Transverse colon (tissue), 4 donors: ENCODE measurements around the gene MEGF8.

ENCODE experiments used
- EP300 ChIP-seq: sonication (generic); formaldehyde crosslinking; IDR thresholded peaks from one replicate; pipeline ENCODE4 v1.6.1; 2017; ENCODE audit warnings: antibody characterized with exemption, low read depth
- POLR2A ChIP-seq: fragments of 450-650 bp; IDR thresholded peaks from one replicate; pipeline ENCODE4 v1.6.1; 2016; ENCODE audit warnings: antibody characterized with exemption, mild to moderate bottlenecking, moderate library complexity
- POLR2AphosphoS5 ChIP-seq, 3 donors: sonication (generic); formaldehyde crosslinking; IDR thresholded peaks; one replicate each; pipeline ENCODE4 v1.6.1; 2016; ENCODE audit warnings: antibody characterized with exemption in 3 of 3
- TF ChIP-seq, protein P1 (sequence below), 5 experiments: fragments of 200-600 bp in 3 of 5; fragments of 450-650 bp in 2 of 5; sonication (generic) in 3 of 5; IDR thresholded peaks; 1 replicate in 2 of 5; 2 replicates in 3 of 5; pipeline ENCODE4 v1.5.1; 2016 to 2017; ENCODE audit warnings: antibody characterized with exemption in 5 of 5, inconsistent platforms in 3 of 5, mild to moderate bottlenecking in 2 of 5, moderate library complexity in 1 of 5

DNA sequence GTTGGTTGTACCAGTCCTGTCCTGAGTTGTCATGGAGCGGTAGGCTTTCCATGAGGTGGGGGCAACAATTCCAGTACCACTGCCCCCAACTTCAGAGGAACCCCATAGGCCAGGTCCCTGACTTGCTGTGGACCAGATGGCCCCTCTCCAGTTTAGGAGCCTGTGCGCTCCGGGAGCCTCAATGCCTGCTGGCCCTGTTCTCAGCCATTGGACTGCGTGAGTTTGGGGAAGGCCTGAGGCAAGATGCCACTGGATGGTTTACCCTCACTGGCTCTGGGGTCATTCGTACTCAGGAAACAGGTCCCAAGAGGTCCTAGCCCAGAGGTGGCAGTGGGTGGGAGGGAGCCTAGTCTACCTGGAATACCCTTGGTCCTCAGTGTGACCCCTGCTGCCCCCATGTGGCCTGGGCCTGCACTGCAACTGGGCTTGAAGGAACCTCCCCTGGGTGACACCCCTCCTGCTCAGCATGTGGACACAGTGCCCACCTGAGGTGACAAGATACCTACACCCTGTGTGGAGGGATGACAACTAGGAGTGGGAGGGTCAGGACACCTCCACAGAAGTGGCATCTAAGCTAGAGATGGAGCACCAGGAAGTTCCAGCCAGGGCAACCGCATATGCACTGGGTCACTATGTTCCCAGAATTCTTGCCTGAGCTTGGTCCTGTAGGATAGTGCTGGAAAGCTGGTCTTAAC lies 29.5 kb upstream of the MEGF8 start:
- TF ChIP-seq, protein P1, sequence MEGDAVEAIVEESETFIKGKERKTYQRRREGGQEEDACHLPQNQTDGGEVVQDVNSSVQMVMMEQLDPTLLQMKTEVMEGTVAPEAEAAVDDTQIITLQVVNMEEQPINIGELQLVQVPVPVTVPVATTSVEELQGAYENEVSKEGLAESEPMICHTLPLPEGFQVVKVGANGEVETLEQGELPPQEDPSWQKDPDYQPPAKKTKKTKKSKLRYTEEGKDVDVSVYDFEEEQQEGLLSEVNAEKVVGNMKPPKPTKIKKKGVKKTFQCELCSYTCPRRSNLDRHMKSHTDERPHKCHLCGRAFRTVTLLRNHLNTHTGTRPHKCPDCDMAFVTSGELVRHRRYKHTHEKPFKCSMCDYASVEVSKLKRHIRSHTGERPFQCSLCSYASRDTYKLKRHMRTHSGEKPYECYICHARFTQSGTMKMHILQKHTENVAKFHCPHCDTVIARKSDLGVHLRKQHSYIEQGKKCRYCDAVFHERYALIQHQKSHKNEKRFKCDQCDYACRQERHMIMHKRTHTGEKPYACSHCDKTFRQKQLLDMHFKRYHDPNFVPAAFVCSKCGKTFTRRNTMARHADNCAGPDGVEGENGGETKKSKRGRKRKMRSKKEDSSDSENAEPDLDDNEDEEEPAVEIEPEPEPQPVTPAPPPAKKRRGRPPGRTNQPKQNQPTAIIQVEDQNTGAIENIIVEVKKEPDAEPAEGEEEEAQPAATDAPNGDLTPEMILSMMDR (IDR thresholded peaks at IDR 0.05) = peak; percentile 93 to 97 (median 95)
- TF ChIP-seq EP300 (no peak), POLR2AphosphoS5 (IDR thresholded peaks at IDR 0.05) (peak in 1 of 3 donors; percentile 17), POLR2A (no peak)
